ENCODE measurements around the gene ANKRD53. TPM values are rescaled to one million over a fixed set of nuclear protein-coding genes. Genes with fewer than 3 reads are reported as not detected.

ANKRD53 gene
- total and polyA plus RNA-seq, 8 donors: 0.52 to 4.7 (median 3.0) TPM

DNA sequence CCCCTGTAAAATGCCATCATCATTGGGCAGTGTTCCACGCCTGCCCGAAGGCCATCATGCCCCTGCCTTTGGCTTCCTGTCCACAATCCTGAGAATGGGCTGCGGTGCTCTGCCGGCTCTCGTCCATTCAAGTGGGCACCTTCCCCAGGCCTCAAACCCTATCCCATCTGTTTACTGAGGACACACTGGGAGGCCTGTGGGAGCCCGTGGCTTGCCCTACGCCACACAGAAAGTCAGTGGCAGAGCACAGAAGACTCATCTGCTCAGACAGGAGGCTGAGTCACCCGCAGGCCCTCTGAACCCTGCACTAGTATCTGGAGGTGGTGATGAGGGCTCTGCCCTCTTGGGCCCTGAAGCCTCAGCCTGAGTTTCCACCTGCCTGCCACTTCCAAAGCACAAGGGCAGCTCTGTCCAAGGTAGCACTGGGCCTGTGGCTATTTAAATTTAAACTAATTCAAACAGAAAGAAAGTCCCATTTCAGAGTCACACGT lies 19.1 kb upstream of the ANKRD53 start:
- peaks cover 4 to 67% of the 10 kb centered on the region in 2 donors for H3K27me3 ChIP-seq
- DNase-seq: no peak
- intact Hi-C loops (cut with DNase I): no loop called here
- H3K9me3 ChIP-seq: no peaks in the 10 kb centered on the region
- H3K36me3 ChIP-seq: no peaks in the 10 kb centered on the region
- no peak overlapping the region for H3K27ac ChIP-seq
- H3K4me1 ChIP-seq: no peaks in the 10 kb centered on the region
- ATAC-seq: no peak
- TF ChIP-seq, protein P1, sequence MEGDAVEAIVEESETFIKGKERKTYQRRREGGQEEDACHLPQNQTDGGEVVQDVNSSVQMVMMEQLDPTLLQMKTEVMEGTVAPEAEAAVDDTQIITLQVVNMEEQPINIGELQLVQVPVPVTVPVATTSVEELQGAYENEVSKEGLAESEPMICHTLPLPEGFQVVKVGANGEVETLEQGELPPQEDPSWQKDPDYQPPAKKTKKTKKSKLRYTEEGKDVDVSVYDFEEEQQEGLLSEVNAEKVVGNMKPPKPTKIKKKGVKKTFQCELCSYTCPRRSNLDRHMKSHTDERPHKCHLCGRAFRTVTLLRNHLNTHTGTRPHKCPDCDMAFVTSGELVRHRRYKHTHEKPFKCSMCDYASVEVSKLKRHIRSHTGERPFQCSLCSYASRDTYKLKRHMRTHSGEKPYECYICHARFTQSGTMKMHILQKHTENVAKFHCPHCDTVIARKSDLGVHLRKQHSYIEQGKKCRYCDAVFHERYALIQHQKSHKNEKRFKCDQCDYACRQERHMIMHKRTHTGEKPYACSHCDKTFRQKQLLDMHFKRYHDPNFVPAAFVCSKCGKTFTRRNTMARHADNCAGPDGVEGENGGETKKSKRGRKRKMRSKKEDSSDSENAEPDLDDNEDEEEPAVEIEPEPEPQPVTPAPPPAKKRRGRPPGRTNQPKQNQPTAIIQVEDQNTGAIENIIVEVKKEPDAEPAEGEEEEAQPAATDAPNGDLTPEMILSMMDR (IDR thresholded peaks at IDR 0.05): no peak
- no peak overlapping the region for H3K4me3 ChIP-seq

- DNase-seq (no peak), ATAC-seq (no peak)
- TF ChIP-seq, protein P1 (IDR thresholded peaks at IDR 0.05): no peak
- Histone ChIP-seq H3K4me3 (no peak overlapping the region), H3K36me3 (no peaks in the 10 kb centered on the region), H3K4me1 (peaks cover 0 to 6% of the 10 kb centered on the region in 2 donors), H3K9me3 (no peaks in the 10 kb centered on the region), H3K27ac (no peak overlapping the region), H3K27me3 (peaks cover 4 to 67% of the 10 kb centered on the region in 2 donors)
- intact Hi-C loops (cut with DNase I): no loop called here
Measured at GRCh38 chr2:70959851-70960832, 18.3 kb upstream of the ANKRD53 start.

DNA sequence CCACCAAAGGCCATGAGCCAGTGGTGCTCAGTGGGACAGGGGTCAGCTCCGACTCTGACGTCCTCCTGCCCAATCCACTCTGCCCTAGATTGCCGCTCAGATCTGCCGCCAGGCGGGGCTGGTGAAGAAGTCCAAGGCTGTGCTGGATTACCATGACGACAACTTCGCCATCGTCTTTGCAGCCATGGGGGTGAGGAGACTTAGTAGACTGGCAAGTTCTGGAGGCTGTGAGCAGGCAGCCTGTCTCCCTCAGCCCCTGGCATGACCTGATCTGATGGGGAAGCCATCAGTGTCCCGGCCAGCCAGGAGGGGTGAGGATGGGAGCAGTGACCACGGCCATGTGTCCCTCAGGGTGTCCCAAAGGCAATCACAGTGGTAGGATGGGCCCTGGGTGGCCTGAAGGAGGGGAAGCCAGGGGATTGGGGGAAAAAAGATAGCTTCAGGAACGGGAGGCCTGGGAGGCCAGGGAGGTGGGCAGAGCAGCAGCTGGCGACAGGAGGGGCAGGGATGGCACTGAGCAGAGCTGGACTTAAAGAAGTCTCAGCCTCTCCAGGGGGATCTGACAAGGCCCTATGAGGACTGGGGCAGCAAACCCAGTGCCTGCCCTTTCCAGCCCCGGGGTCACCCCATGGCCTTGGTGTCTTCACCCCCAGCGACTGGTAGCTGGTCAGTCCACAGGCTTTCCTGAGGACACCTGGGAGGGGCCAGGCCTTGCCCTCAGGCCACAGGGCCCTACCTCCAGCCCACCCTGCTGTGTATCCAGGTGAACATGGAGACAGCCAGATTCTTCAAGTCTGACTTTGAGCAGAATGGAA lies 17.4 kb upstream of the ANKRD53 start:
- DNase-seq: peak in 1 of 4 donors; percentile 60
- intact Hi-C loops (cut with DNase I): no loop called here
- peaks cover 4 to 68% of the 10 kb centered on the region in 2 donors for H3K27me3 ChIP-seq

GRCh38 chr2:70961648-70961994 lies 16.8 kb upstream of the ANKRD53 start:
- ATAC-seq (no peak), DNase-seq (no peak)
- H3K4me1 ChIP-seq: peaks cover 0 to 9% of the 10 kb centered on the region in 2 donors
- H3K9me3 ChIP-seq: no peaks in the 10 kb centered on the region
- intact Hi-C loops (cut with DNase I): no loop called here
- H3K27me3 ChIP-seq: peaks cover 4 to 69% of the 10 kb centered on the region in 2 donors
- no peak overlapping the region for H3K4me3 ChIP-seq
- no peaks in the 10 kb centered on the region for H3K36me3 ChIP-seq
- H3K27ac ChIP-seq: no peak overlapping the region
- TF ChIP-seq, protein P1 (IDR thresholded peaks at IDR 0.05): no peak

More for the DNA sequence above, 17.4 kb upstream of the ANKRD53 start:
- no peaks in the 10 kb centered on the region for H3K36me3 ChIP-seq
- ATAC-seq: no peak
- H3K9me3 ChIP-seq: no peaks in the 10 kb centered on the region
- no peak overlapping the region for H3K27ac ChIP-seq
- H3K4me3 ChIP-seq: no peak overlapping the region
- TF ChIP-seq, protein P1 (IDR thresholded peaks at IDR 0.05): no peak
- H3K4me1 ChIP-seq: peaks cover 0 to 9% of the 10 kb centered on the region in 2 donors

Data from left lung (tissue), 10 donors.